Stimulated activated CD4-positive, alpha-beta T cell treated with anti-CD3 and anti-CD28 coated beads, Interleukin-4, amount 100 ng/mL, for 48 hours (primary cell): ENCODE measurements around the gene C1QC.

ENCODE experiments used
- DNase-seq, 2 donors: peaks; one replicate each; pipeline ENCODE4 v3.0.0-alpha.2; 2020; ENCODE audit warnings: low read depth in 2 of 2

The C1QC gene

GRCh38 chr1:22680726-22681125 lies 37.3 kb downstream of the C1QC start:
- DNase-seq: no peak

DNA sequence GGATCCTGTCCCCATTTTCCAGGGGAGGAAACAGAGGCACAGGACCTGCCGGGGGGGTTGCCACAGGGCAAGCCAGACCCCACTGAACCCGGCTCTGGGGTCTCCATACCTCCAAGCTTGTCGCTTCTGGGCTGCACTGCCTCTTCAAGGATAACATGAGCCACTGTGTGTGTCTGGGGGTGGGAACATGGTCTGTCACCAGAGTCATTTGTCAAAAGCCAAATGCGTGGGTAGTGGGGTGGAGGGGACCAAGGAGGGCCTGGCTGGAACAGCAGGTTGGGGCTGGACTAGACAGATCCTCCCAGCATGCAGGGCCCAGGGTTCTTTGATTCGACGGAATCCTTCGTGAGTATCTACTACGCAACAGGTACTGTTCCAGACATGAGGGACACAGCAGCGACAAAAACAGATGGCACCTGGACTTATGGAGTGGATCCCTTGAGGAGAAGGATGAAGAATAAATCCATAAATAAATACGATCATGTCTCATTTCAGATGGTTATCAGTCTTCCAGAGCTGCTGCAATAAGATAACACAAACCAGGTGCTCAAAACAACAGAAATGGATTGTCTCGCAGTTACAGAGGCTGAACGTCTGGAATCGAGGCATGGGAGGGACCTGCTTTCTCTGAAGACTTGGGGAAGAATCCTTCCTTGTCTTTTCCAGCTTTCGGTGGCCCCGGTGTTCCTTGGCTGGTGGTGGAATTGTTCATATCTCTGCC lies 38.3 kb downstream of the C1QC start:
- no peak for DNase-seq

- DNase-seq: no peak
Measured at GRCh38 chr1:22683547-22683946, 40.1 kb downstream of the C1QC start.

DNA sequence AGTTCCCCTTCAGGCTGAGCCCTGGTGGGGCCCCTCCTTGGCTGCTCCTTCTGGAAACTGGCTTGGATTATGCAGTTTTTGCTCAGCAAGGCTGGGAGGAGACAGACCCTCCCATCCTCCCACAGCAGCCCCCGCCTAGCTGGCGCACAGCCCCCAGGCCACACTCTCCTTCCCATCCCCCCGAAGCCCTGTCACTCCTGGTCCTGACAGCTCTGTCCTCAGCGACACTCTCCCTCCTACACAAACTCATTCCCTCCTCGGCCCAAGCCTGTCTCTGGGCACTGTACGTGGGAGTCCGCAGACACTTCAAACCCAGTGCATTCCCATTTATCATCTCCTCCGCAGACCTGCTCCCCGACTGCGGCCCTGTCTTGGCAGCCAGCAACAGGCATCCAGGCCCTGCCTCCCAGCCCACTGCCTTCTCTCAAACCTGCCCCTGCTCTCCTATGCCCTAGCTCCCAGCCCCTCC lies 42.2 kb downstream of the C1QC start:
- no peak for DNase-seq

DNA sequence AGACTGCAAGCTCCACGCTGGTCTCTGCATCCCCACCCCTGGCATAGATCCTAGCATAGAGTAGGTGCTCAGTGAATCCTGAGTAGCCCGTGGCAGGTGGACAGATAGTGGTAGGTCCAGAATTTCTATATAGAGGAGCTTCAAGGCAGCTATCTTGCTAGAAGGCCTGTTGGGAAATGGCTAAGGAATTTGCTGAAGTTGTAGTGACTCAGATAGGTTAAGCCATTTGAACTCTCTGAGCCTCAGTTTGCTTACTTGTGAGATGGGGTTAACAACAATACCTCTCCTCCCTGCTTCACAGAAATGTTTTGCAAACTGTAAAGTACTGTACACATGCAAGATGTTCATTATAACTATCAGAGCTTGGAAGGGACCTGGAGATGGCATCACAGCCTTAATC lies 43.8 kb downstream of the C1QC start:
- no peak for DNase-seq

DNA sequence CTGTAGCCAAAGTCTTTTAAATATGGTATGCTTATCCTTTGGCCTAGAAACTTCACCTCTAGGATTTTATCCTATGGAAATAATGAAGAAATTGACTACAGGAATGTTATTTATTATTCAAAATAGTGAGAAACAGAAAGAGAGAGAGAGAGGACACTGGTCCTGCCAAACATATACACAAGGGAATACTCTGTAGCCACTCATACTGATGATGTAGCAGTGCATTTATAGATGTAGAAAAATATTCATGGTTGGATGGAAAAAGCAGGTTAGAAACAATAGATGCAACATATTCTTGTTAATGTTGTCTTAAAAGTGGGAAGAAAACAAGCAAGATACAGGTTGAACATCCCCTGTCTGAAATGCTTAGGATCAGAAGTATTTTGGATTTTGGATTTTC lies 45.0 kb downstream of the C1QC start:
- no peak for DNase-seq

- no peak for DNase-seq
Measured at GRCh38 chr1:22689505-22689904, 46.1 kb downstream of the C1QC start.

DNA sequence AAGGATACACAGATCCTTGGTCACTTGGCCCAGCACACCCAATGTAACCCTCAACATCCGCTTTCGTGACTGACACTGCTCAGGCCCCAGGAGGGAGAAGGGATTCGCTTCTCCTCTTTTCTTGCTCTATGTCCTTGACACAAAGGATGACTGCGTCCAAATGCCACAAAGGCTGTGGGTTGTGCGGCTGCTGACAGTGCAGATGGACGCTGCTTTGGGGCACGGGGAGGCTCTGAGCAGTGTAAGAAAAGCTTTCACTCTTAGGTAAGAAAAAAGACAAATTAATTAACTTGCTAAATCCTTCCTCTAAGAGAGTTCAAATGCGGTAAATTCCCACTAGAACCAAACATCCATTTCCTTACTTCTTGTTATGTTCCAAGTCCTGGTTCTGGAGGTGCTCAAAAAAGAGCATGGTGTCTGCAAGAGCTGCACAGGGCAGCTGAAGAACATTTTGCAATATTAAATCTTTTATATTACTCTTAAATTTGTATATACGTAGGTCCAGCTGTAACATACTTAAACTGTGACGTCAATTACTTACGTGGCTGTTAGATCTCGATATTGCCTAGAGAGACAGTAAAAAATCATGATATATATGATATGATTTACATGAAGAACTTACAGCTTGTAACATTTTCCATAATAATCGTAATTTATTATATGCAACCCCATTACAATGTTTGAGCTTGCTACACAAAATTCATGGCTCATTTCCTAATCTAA lies 47.8 kb downstream of the C1QC start:
- DNase-seq: no peak

GRCh38 chr1:22694172-22694571 lies 50.7 kb downstream of the C1QC start:
- no peak for DNase-seq

DNA sequence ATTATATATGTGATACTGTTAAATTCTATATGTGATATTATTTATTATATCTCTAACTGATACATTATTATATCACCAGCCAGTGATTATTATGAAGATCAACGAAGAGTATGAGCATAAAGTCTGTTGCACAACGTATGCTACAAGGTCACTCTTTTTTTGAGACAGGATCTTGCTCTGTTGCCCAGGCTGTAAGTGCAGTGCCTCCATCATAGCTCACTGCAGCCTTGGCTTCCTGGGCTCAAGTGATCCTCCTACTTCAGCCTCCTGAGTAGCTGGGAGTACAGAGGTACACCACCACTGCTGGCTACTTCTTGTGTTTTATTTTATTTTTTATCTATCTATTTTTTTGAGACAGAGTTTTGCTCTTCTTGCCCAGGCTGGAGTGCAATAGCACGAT lies 53.2 kb downstream of the C1QC start:
- no peak for DNase-seq
